ENCODE measurements around the gene BIN2.

GRCh38 chr12:51351913-51352532 lies 28.0 kb upstream of the BIN2 start:
- TF ChIP-seq POLR2AphosphoS5 (IDR thresholded peaks at IDR 0.05; ENCODE audit: low read depth): peak; percentile 39
- TF ChIP-seq CTCF (conservative IDR thresholded peaks at IDR 0.05; ENCODE audit: low read depth in 2 of 2): peak; percentile 90 to 95
- TF ChIP-seq JUNB (IDR thresholded peaks at IDR 0.05; ENCODE audit: unreplicated experiment): no peak

All from GM23338 (cell line).